HFFc6 (cell line): ENCODE measurements around the gene BCL2. TPM values are rescaled to one million over a fixed set of nuclear protein-coding genes. Genes with fewer than 3 reads are reported as not detected.

Experiments
- DNase-seq: peaks from one replicate; pipeline ENCODE4 v3.0.0-alpha.2; 2018
- H3K27ac Mint-ChIP-seq: 2 replicates; pipeline ENCODE4 v1.8.0; 2020; ENCODE audit warnings: mild to moderate bottlenecking, mixed read lengths
- H3K27me3 Mint-ChIP-seq: 2 replicates; pipeline ENCODE4 v1.8.0; 2021; ENCODE audit warnings: mild to moderate bottlenecking, moderate library complexity, mixed read lengths; ENCODE audit not compliant: insufficient read depth
- H3K36me3 Mint-ChIP-seq: 2 replicates; pipeline ENCODE4 v1.8.0; 2021; ENCODE audit warnings: low read depth, mixed read lengths
- H3K4me1 Mint-ChIP-seq: 2 replicates; pipeline ENCODE4 v1.8.0; 2020; ENCODE audit warnings: low read depth, mixed read lengths
- H3K4me3 Mint-ChIP-seq: 2 replicates; pipeline ENCODE4 v1.8.0; 2020; ENCODE audit warnings: mild to moderate bottlenecking, moderate library complexity, mixed read lengths
- H3K9me3 Mint-ChIP-seq: 2 replicates; pipeline ENCODE4 v1.8.0; 2020; ENCODE audit warnings: mild to moderate bottlenecking, mixed read lengths
- CTCF ChIP-seq: fragments of 200-600 bp; sonication (generic); IDR thresholded peaks from 2 replicates; pipeline ENCODE4 v1.5.0; 2021; ENCODE audit warnings: antibody characterized with exemption, mild to moderate bottlenecking
- total RNA-seq, 6 experiments: library from RNA; stranded (reverse); fragmentation: NEBNext Ultra II Directional; extraction: Animal tissue kit (Norgen Biotek cat#: 25700); gene quantifications; 2 replicates in 1 of 6; 3 replicates in 5 of 6; pipeline ENCODE4 v1.2.3, GENCODE V29; 2021

BCL2 gene
- total RNA-seq, 6 experiments from 2014 or later, result 0.17 to 1.1 (median 0.95) TPM

DNA sequence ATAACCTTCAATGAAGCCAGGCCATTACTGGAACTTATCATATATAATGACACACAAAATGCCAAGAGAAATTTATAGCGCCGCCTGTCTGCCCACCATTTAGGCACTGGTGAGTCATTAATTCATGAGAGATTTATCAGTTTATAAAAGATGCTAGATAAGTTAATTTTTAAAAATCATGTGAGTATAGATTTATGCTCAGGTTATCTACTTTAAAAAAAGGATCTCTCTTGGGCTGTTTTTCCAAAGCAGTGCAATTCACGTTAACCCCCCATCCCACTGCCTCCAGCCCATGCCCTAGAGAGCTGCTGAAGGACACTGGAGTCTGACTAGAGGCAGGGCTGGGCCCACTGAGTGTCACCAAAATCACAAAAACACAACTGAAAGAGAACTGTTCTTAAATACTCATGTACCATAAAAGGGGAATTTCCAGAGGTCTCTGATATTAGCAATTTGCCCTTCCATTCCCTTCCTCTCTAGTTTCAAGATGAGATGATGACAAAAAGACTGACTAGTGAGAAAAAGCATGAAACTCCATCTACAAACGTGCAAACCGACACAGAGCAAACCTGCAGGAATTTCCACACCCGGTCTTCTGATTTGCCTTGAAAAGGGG lies 160.8 kb downstream of the BCL2 start:
- no peak for DNase-seq
- no peak for TF ChIP-seq CTCF
- Mint-ChIP-seq H3K36me3 (no peaks in the 10 kb centered on the region), H3K4me1 (peaks cover 21% of the 10 kb centered on the region), H3K9me3 (no peaks in the 10 kb centered on the region), H3K27ac (no peak overlapping the region), H3K27me3 (peaks cover 27% of the 10 kb centered on the region), H3K4me3 (no peak overlapping the region)

- peaks cover 21% of the 10 kb centered on the region for H3K4me1 Mint-ChIP-seq
- H3K27ac Mint-ChIP-seq, result no peak overlapping the region
- TF ChIP-seq CTCF, result no peak
- H3K36me3 Mint-ChIP-seq, result no peaks in the 10 kb centered on the region
- DNase-seq, result no peak
- H3K27me3 Mint-ChIP-seq, result peaks cover 29% of the 10 kb centered on the region
- H3K4me3 Mint-ChIP-seq, result no peak overlapping the region
- H3K9me3 Mint-ChIP-seq, result no peaks in the 10 kb centered on the region
Observed at GRCh38 chr18:63158012-63158631, 161.4 kb downstream of the BCL2 start.

- no peaks in the 10 kb centered on the region for H3K36me3 Mint-ChIP-seq
- peaks cover 17% of the 10 kb centered on the region for H3K4me1 Mint-ChIP-seq
- peaks cover 35% of the 10 kb centered on the region for H3K27me3 Mint-ChIP-seq
- DNase-seq, result no peak
- no peak for TF ChIP-seq CTCF
- no peak overlapping the region for H3K27ac Mint-ChIP-seq
- H3K9me3 Mint-ChIP-seq, result no peaks in the 10 kb centered on the region
- H3K4me3 Mint-ChIP-seq, result no peak overlapping the region
Observed at GRCh38 chr18:63157293-63158011, 162.1 kb downstream of the BCL2 start.

GRCh38 chr18:63155910-63156773 lies 163.4 kb downstream of the BCL2 start:
- H3K27ac Mint-ChIP-seq, result no peak overlapping the region
- H3K36me3 Mint-ChIP-seq, result no peaks in the 10 kb centered on the region
- no peaks in the 10 kb centered on the region for H3K9me3 Mint-ChIP-seq
- peaks cover 36% of the 10 kb centered on the region for H3K27me3 Mint-ChIP-seq
- no peak overlapping the region for H3K4me3 Mint-ChIP-seq
- no peak for DNase-seq
- TF ChIP-seq CTCF, result no peak
- peaks cover 4% of the 10 kb centered on the region for H3K4me1 Mint-ChIP-seq

DNA sequence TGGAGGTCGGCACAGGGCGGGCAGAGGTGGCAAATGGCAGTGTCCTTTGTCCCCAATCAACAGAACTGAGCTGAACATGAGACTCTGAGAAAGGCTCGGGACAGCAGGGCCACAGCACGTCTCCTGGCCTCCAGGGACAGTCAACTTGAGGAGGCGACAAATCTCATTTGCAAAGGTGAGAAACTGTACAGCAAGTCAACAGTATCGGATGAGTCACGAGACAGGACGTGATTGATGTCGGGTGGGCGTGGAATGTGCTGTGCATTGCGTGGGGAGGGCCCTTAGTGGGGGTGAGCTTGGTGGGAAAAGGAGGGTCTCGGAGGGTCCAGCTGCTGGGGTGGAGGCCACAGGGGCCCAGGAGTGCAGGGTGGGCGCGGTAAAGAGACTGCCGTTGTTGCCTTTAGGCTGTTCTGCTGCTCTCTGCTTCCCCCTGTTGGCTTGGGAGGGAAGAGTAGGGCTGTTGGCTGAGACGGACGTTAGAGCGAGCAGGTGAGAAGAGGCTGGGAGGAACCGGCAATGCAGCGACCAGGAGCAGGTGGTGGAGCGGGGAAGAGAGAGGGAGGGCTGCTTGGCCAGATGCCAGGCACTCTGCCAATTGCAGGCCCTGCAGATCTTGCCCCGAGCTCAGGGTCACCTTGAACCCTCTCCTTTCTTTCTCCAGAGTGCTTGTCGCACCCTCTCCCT lies 164.3 kb downstream of the BCL2 start:
- no peak for DNase-seq
- TF ChIP-seq CTCF, result peak; percentile 55
- no peak overlapping the region for H3K4me3 Mint-ChIP-seq
- H3K4me1 Mint-ChIP-seq, result no peaks in the 10 kb centered on the region
- no peaks in the 10 kb centered on the region for H3K36me3 Mint-ChIP-seq
- H3K9me3 Mint-ChIP-seq, result no peaks in the 10 kb centered on the region
- peaks cover 39% of the 10 kb centered on the region for H3K27me3 Mint-ChIP-seq
- H3K27ac Mint-ChIP-seq, result no peak overlapping the region
